SH-SY5Y (cell line): Measurements from ENCODE around the gene MUC6.

Experiments used
- GATA2 ChIP-seq: IDR thresholded peaks from 2 replicates; pipeline ENCODE4 v1.6.1; 2011; ENCODE audit warnings: mild to moderate bottlenecking, low read depth, low read length
- GATA3 ChIP-seq: IDR thresholded peaks from 2 replicates; pipeline ENCODE4 v1.6.1; 2011; ENCODE audit warnings: low read depth, mild to moderate bottlenecking, low read length, moderate library complexity

The MUC6 gene

GRCh38 chr11:1008001-1008802 lies 28.3 kb downstream of the MUC6 start:
- TF ChIP-seq GATA2 (no peak), GATA3 (no peak)

- TF ChIP-seq GATA3, result no peak
- TF ChIP-seq GATA2, result no peak
Measured at GRCh38 chr11:1007279-1007678, 29.2 kb downstream of the MUC6 start.

GRCh38 chr11:1006762-1007161 lies 29.8 kb downstream of the MUC6 start:
- TF ChIP-seq GATA2 (no peak), GATA3 (no peak)

GRCh38 chr11:1005928-1006327 lies 30.6 kb downstream of the MUC6 start:
- TF ChIP-seq GATA3 (no peak), GATA2 (no peak)

GRCh38 chr11:1003159-1003558 lies 33.4 kb downstream of the MUC6 start:
- no peak for TF ChIP-seq GATA2
- no peak for TF ChIP-seq GATA3

- TF ChIP-seq GATA2, result no peak
- no peak for TF ChIP-seq GATA3
Measured at GRCh38 chr11:1002406-1002984, 34.0 kb downstream of the MUC6 start.

GRCh38 chr11:1001617-1002405 lies 34.7 kb downstream of the MUC6 start:
- TF ChIP-seq GATA3 (no peak), GATA2 (no peak)

GRCh38 chr11:1000357-1001278 lies 35.9 kb downstream of the MUC6 start:
- TF ChIP-seq GATA3, result no peak
- no peak for TF ChIP-seq GATA2

- TF ChIP-seq GATA2, result no peak
- no peak for TF ChIP-seq GATA3
Measured at GRCh38 chr11:999009-999408, 37.5 kb downstream of the MUC6 start.

GRCh38 chr11:997907-998306 lies 38.6 kb downstream of the MUC6 start:
- TF ChIP-seq GATA3 (no peak), GATA2 (no peak)

GRCh38 chr11:996681-997080 lies 39.8 kb downstream of the MUC6 start:
- no peak for TF ChIP-seq GATA2
- TF ChIP-seq GATA3, result no peak

GRCh38 chr11:995752-996420 lies 40.6 kb downstream of the MUC6 start:
- no peak for TF ChIP-seq GATA3
- no peak for TF ChIP-seq GATA2
